IMR-90 (cell line): ENCODE measurements around the gene SLC16A4. TPM values are rescaled to one million over a fixed set of nuclear protein-coding genes. Genes with fewer than 3 reads are reported as not detected.

Experiments used
- ATAC-seq: fragments of 200-7000 bp; cut with Tn5 transposase; 2 replicates; pipeline ENCODE4 v1.9.1; 2020; ENCODE audit warnings: low read depth, mild to moderate bottlenecking, moderate library complexity
- BruUV-seq: library from RNA; stranded (reverse); fragments of 400-500 nt; replicated peaks from 2 replicates; lab custom pipeline; 2021; lab: Mats Ljungman, UMichigan
- CTCF ChIA-PET: fragments of 300-600 bp; formaldehyde crosslinking; extraction: SDS; loops from one replicate; lab custom pipeline; 2021; ENCODE audit warnings: antibody characterized with exemption; lab: Yijun Ruan, JAX
- POLR2A ChIA-PET: fragments of 300-600 bp; sonication (Branson Sonifier 250); formaldehyde crosslinking; loops from one replicate; lab custom pipeline; 2022; ENCODE audit warnings: antibody characterized with exemption; ENCODE audit not compliant: unreplicated experiment; lab: Charles Lee
- DNase-seq: peaks from one replicate; pipeline ENCODE4 v3.0.0; 2013
- H2AFZ ChIP-seq: replicated peaks from 2 replicates; pipeline ENCODE3; 2013; ENCODE audit warnings: low read length, mild to moderate bottlenecking; ENCODE audit not compliant: poor library complexity
- H2AK5ac ChIP-seq: 2 replicates; pipeline ENCODE4 v1.6.1; 2013; ENCODE audit warnings: low read depth, low read length, inconsistent platforms
- H2AK9ac ChIP-seq: replicated peaks from 2 replicates; pipeline ENCODE3; 2013; ENCODE audit warnings: mild to moderate bottlenecking, low read depth, low read length, moderate library complexity; ENCODE audit not compliant: poor library complexity
- H2BK120ac ChIP-seq: 2 replicates; pipeline ENCODE4 v1.6.1; 2013; ENCODE audit warnings: low read depth, low read length, inconsistent platforms
- H2BK15ac ChIP-seq: 3 replicates; pipeline ENCODE4 v1.6.1; 2013; ENCODE audit warnings: low read depth, low read length, inconsistent platforms
- H2BK20ac ChIP-seq: 2 replicates; pipeline ENCODE4 v1.6.1; 2013; ENCODE audit warnings: low read depth, mild to moderate bottlenecking, inconsistent platforms, low read length, moderate library complexity
- H2BK5ac ChIP-seq: 2 replicates; pipeline ENCODE4 v1.6.1; 2013; ENCODE audit warnings: mild to moderate bottlenecking, low read depth, low read length, inconsistent platforms; ENCODE audit not compliant: poor library complexity, severe bottlenecking
- H3K14ac ChIP-seq: replicated peaks from 2 replicates; pipeline ENCODE4 v1.6.1; 2013; ENCODE audit warnings: low read depth, low read length, inconsistent platforms
- H3K18ac ChIP-seq: 2 replicates; pipeline ENCODE4 v1.6.1; 2013; ENCODE audit warnings: low read depth, low read length, control low read depth
- H3K23ac ChIP-seq: 2 replicates; pipeline ENCODE4 v1.6.1; 2013; ENCODE audit warnings: low read depth, low read length, inconsistent platforms
- H3K27ac ChIP-seq: 2 replicates; pipeline ENCODE4 v1.5.1; 2013; ENCODE audit warnings: mild to moderate bottlenecking, control low read depth, low read length; ENCODE audit not compliant: insufficient read depth
- H3K27me3 ChIP-seq: 2 replicates; pipeline ENCODE4 v1.6.1; 2013; ENCODE audit warnings: low read length; ENCODE audit not compliant: control insufficient read depth, insufficient read depth
- H3K36me3 ChIP-seq: 2 replicates; pipeline ENCODE4 v1.6.1; 2013; ENCODE audit warnings: low read length, mixed read lengths; ENCODE audit not compliant: control insufficient read depth, insufficient read depth
- H3K4ac ChIP-seq: 2 replicates; pipeline ENCODE4 v1.6.1; 2013; ENCODE audit warnings: low read depth, low read length, inconsistent platforms
- H3K4me1 ChIP-seq: 2 replicates; pipeline ENCODE4 v1.6.1; 2013; ENCODE audit warnings: low read length, mixed read lengths; ENCODE audit not compliant: control insufficient read depth, insufficient read depth
- H3K4me2 ChIP-seq: 2 replicates; pipeline ENCODE4 v1.6.1; 2013; ENCODE audit warnings: low read depth, mild to moderate bottlenecking, control low read depth, low read length, moderate library complexity
- H3K4me3 ChIP-seq: 2 replicates; pipeline ENCODE4 v1.5.1; 2013; ENCODE audit warnings: low read depth, mild to moderate bottlenecking, control low read depth, low read length, moderate library complexity; ENCODE audit not compliant: insufficient read depth
- H3K56ac ChIP-seq: 2 replicates; pipeline ENCODE4 v1.6.1; 2013; ENCODE audit warnings: low read length, inconsistent platforms; ENCODE audit not compliant: insufficient read depth; ENCODE audit errors: extremely low read depth
- H3K79me1 ChIP-seq, 2 experiments: 2 replicates each; pipeline ENCODE4 v1.6.1; 2013; ENCODE audit warnings: low read length in 2 of 2, inconsistent platforms in 1 of 2, low read depth in 1 of 2
- H3K9ac ChIP-seq: 2 replicates; pipeline ENCODE4 v1.6.1; 2013; ENCODE audit warnings: low read depth, low read length, control low read depth
- H3K9me1 ChIP-seq: 2 replicates; pipeline ENCODE4 v1.6.1; 2013; ENCODE audit warnings: low read length, inconsistent platforms; ENCODE audit not compliant: insufficient read depth
- H3K9me3 ChIP-seq: 2 replicates; pipeline ENCODE4 v1.6.1; 2013; ENCODE audit warnings: low read length; ENCODE audit not compliant: control insufficient read depth, insufficient read depth
- H4K20me1 ChIP-seq: 2 replicates; pipeline ENCODE4 v1.6.1; 2013; ENCODE audit warnings: low read length, inconsistent platforms; ENCODE audit not compliant: insufficient read depth
- H4K5ac ChIP-seq: 2 replicates; pipeline ENCODE4 v1.6.1; 2013; ENCODE audit warnings: mild to moderate bottlenecking, low read depth, low read length, control low read depth
- H4K8ac ChIP-seq, 2 experiments: 2 replicates each; pipeline ENCODE4 v1.6.1; 2013; ENCODE audit warnings: low read depth in 2 of 2, low read length in 2 of 2, control low read depth in 1 of 2, inconsistent platforms in 1 of 2
- H4K91ac ChIP-seq: 2 replicates; pipeline ENCODE4 v1.6.1; 2013; ENCODE audit warnings: low read depth, low read length, inconsistent platforms; ENCODE audit not compliant: insufficient read depth
- FOS ChIP-seq: fragments of 150-350 bp; IDR thresholded peaks from 2 replicates; pipeline ENCODE4 v1.6.1; 2016; ENCODE audit warnings: low read depth, low read length
- RFX5 ChIP-seq: IDR thresholded peaks from 2 replicates; pipeline ENCODE4 v1.8.0; 2012; ENCODE audit warnings: low read depth, mild to moderate bottlenecking, low read length, moderate library complexity
- WGBS, 2 experiments: methylation state at CpG; one replicate each; pipeline versions ENCODE4 v1.1.5 to v1.1.7; 2013; ENCODE audit warnings: missing lambda C conversion rate in 2 of 2; ENCODE audit not compliant: insufficient read length in 1 of 2; ENCODE audit errors: extremely low coverage in 2 of 2; 5-methylcytosine and 5-hydroxymethylcytosine counted together
- dilution Hi-C: fragments of 300-500 bp; cut with HindIII; formaldehyde crosslinking; loops from one replicate; pipeline ENCODE4 v1.14.3; 2018; ENCODE audit warnings: low sequenced_read_pairs; ENCODE audit not compliant: unreplicated experiment
- in situ Hi-C: fragments of 300-500 bp; cut with MboI; formaldehyde crosslinking; loops from 3 replicates; pipeline ENCODE4 v1.14.3; 2019; ENCODE audit warnings: low sequenced_read_pairs, inconsistent platforms, mixed read lengths
- intact Hi-C: fragments of 100-400 bp; cut with micrococcal nuclease; formaldehyde crosslinking; loops from 2 replicates; pipeline ENCODE4 v1.10.0; 2022
- polyA plus RNA-seq, 3 experiments: library from polyadenylated mRNA; depleted of rRNA; stranded (reverse); fragments of >200 nt; gene quantifications; 2 replicates each; pipeline ENCODE4 v1.2.3, GENCODE V29; 2012; ENCODE audit warnings: low replicate concordance in 1 of 3
- total RNA-seq: library from RNA; depleted of rRNA; stranded (reverse); fragments of >200 nt; gene quantifications from 2 replicates; pipeline ENCODE4 v1.2.3, GENCODE V29; 2012

Gene SLC16A4
- total and polyA plus RNA-seq, 2 of the 4 experiments (the other 2 are of a cell fraction) = 27.7 to 65.2 TPM

- BruUV-seq = no TSS peak
These were observed 34.9 kb upstream of the SLC16A4 start for GRCh38 chr1:110425612-110426152.

More at GRCh38 chr1:110425612-110426152, 34.9 kb upstream of the SLC16A4 start:
- Histone ChIP-seq H3K79me1 (no peaks in the 10 kb centered on the region), H2AK5ac (no peak overlapping the region), H3K18ac (no peak overlapping the region), H2BK120ac (no peak overlapping the region), H3K27ac (no peak overlapping the region), H2AFZ (peak overlapping the region; percentile 15), H3K4ac (no peak overlapping the region), H3K27me3 (peaks cover 31% of the 10 kb centered on the region), H3K9me3 (no peaks in the 10 kb centered on the region), H3K4me3 (no peak overlapping the region), H4K91ac (no peak overlapping the region), H3K9me1 (no peaks in the 10 kb centered on the region), H2BK15ac (no peak overlapping the region), H3K9ac (no peak overlapping the region), H3K23ac (no peak overlapping the region), H3K4me2 (no peak overlapping the region), H4K5ac (no peak overlapping the region), H2BK5ac (no peak overlapping the region), H2BK20ac (no peak overlapping the region), H4K20me1 (no peaks in the 10 kb centered on the region), H2AK9ac (no peak overlapping the region), H3K4me1 (no peaks in the 10 kb centered on the region), H3K36me3 (no peaks in the 10 kb centered on the region), H4K8ac (no peak overlapping the region), H3K56ac (no peak overlapping the region), H3K14ac (no peak overlapping the region)
- intact Hi-C loops = no loop called here
- dilution Hi-C loops = no loop called here
- TF ChIP-seq RFX5 (no peak), FOS (no peak)
- ATAC-seq (no peak), DNase-seq (no peak)
- WGBS, 2 experiments = 23% methylated on average over 4 of the region's 9 CpGs; no CpG with 5 or more reads in 1 of the 2 experiments
- in situ Hi-C loops = no loop called here
- POLR2A ChIA-PET = no interaction called here
- CTCF ChIA-PET = interaction anchor here (1.0 to 1.4 kb wide), 2 partner anchors 26 to 70 kb away, joined by 3 to 4 read pairs; no protein-coding TSS in a partner anchor
